AG08396 (cell line): Measurements from ENCODE around the gene ZNHIT2.

Experiments
- DNase-seq: peaks from one replicate; pipeline ENCODE4 v3.0.0; 2012; ENCODE audit warnings: low spot score, mixed read lengths

The ZNHIT2 gene

GRCh38 chr11:65103476-65103875 is 14.0 kb downstream of the ZNHIT2 start:
- no peak for DNase-seq

GRCh38 chr11:65102142-65103095 is 15.1 kb downstream of the ZNHIT2 start:
- DNase-seq, result no peak

GRCh38 chr11:65100674-65101350 is 16.7 kb downstream of the ZNHIT2 start:
- DNase-seq, result no peak

- DNase-seq, result no peak
Measured at GRCh38 chr11:65096926-65097325, 20.6 kb downstream of the ZNHIT2 start.

- peak; percentile 96 for DNase-seq
Measured at GRCh38 chr11:65095974-65096806, 21.3 kb downstream of the ZNHIT2 start, which contains the start of gene VPS51. VPS51 (plus strand) TSS chr11:65096214; CDS start chr11:65096251, 37 bp downstream.

GRCh38 chr11:65095427-65095826 is 22.1 kb downstream of the ZNHIT2 start:
- no peak for DNase-seq

GRCh38 chr11:65090628-65091027 is 26.9 kb downstream of the ZNHIT2 start:
- DNase-seq, result no peak

- no peak for DNase-seq
Measured at GRCh38 chr11:65089621-65090020, 27.9 kb downstream of the ZNHIT2 start.

GRCh38 chr11:65087827-65088226 is 29.7 kb downstream of the ZNHIT2 start:
- no peak for DNase-seq

- no peak for DNase-seq
Measured at GRCh38 chr11:65087216-65087615, 30.3 kb downstream of the ZNHIT2 start.

- DNase-seq, result no peak
Measured at GRCh38 chr11:65086809-65087208, 30.7 kb downstream of the ZNHIT2 start.

GRCh38 chr11:65085446-65085845 is 32.1 kb downstream of the ZNHIT2 start:
- DNase-seq, result no peak

GRCh38 chr11:65084598-65085375 is 32.7 kb downstream of the ZNHIT2 start:
- no peak for DNase-seq

GRCh38 chr11:65083834-65084597 is 33.5 kb downstream of the ZNHIT2 start, which contains the start of the genes CDCA5 and ZFPL1:
CDCA5 (minus strand) TSS chr11:65084040; CDS start chr11:65083978, 62 bp downstream.
ZFPL1 (plus strand) TSS chr11:65084222; CDS start chr11:65084699, 477 bp downstream.
- DNase-seq, result peak; percentile 99

- DNase-seq, result no peak
Measured at GRCh38 chr11:65083134-65083833, 34.2 kb downstream of the ZNHIT2 start.

GRCh38 chr11:65078786-65079342 is 38.6 kb downstream of the ZNHIT2 start:
- no peak for DNase-seq

- peak; percentile 43 for DNase-seq
Measured at GRCh38 chr11:65078151-65078550, 39.4 kb downstream of the ZNHIT2 start.

GRCh38 chr11:65077451-65077850 is 40.0 kb downstream of the ZNHIT2 start:
- no peak for DNase-seq

GRCh38 chr11:65072631-65072966 is 44.9 kb downstream of the ZNHIT2 start:
- DNase-seq, result no peak
